Measurements from ENCODE around the gene CARD11.

Gene CARD11

DNA sequence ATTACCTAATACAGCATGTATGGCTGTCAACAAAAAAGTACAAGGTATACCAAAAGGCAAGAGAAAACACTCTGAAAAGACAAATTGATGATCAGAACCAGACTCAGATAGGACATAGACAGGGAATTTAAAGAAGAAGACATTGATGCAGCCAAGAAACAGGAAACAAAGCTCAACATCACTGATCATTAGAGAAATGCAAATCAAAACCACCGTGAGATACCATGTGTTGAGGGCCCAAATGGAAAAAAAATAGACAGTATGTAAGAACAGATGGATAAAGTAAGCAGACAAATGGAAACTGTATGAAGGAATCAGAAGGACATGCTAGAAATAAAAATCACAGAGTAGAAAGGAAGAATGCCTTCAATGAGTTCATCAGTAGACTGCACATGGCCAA, 23.3 kb downstream of the CARD11 start:
- no peak for DNase-seq (ENCODE audit: low spot score)

- no peak for DNase-seq (ENCODE audit: low spot score)
Measured at GRCh38 chr7:3019801-3020200, 23.9 kb downstream of the CARD11 start.

- DNase-seq (ENCODE audit: low spot score): no peak
Measured at GRCh38 chr7:3013975-3014792, 29.5 kb downstream of the CARD11 start.

GRCh38 chr7:3011211-3011852, 32.3 kb downstream of the CARD11 start:
- DNase-seq (ENCODE audit: low spot score): no peak

DNA sequence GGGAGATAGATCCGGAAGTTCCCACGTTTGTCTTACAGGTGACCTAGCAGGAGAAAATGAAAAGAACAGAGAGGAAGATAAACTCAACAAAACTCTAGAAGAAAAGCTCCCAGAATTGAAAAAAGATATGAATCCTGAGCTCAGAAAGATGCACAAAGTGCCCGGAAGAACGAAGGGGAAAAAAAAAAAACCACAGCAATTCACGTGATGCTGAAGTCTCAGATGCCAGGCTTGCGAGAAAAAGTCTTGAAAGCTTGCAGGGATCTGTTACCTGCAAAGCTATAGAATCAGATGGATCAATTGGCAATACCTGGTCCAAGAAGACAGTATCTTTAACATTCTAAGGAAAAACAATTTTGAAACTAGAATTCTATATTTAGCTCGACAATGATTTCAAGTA, 33.5 kb downstream of the CARD11 start:
- no peak for DNase-seq (ENCODE audit: low spot score)

DNA sequence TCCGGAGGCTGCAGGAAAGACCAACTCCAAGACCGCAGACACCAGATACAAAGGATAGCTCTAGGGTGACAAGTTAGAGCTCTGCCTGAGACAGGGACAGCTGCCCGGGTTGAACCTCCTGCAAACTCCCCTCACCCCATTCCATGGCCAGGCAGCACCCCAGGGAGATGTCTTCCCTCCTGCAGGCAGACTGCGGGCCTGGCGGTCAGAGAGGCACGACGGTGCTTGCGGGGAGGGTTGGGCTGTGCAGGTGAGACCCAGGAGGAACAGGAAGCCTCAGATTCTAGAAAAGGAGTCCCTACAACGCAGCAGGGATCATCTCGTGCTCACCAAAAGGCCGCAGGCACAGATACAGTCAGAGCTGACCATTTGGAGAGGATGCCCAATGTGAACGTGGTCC, 34.6 kb downstream of the CARD11 start:
- DNase-seq (ENCODE audit: low spot score): no peak

DNA sequence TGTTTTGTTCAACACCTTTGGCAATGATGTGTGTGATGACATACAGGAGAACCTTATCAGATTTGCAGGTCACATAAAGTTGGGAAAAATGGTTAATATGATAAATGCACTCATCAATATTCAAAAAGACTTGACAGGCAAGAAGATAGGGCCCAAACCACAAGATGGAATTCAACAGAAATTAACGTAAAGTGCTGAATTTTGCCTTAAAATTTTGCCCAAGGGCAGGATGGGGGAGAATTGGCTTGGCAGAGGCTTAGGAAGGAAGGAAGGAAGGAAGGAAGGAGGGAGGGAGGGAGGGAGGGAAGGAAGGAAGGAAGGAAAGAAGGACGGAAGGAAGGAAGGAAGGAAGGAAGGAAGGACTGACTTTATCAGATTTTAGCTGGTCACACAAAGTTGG, 35.3 kb downstream of the CARD11 start:
- no peak for DNase-seq (ENCODE audit: low spot score)

DNA sequence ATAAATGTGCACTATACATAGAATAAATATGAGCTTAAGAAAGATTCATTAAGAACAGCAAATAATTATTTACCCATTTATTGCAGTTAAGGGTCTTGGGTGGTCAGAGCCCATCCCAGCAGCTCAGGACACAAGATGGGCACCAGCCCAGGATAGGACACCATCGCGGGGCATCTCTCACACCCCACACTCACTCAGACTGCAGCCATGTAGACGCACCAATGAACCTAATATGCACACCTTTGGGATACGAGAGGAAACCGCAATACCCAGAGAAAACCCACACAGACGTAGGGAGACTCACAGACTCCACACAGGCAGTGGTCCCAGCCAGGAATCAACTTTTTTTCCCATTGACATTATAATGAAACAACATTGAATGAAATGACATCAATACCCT, 36.0 kb downstream of the CARD11 start:
- no peak for DNase-seq (ENCODE audit: low spot score)

DNA sequence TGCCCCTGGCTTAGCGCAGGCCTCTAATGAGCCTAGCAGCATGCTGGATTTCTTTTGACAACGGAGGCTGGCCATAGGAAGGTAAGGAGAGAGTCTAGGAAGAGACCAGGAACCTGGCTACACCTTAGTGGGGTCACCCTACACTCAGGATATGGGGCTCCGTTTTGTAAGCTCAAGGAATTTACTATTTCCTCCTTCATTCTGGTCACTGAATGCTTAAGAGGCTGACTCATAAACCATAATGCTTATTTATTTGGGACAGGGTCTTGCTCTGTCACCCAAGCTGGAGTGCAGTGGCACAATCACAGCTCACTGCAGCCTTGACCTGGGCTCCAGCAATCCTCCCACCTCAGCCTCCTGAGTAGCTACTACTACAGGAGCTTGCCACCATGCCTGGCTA, 38.4 kb downstream of the CARD11 start:
- no peak for DNase-seq (ENCODE audit: low spot score)

- no peak for DNase-seq (ENCODE audit: low spot score)
Measured at GRCh38 chr7:3003936-3004335, 39.7 kb downstream of the CARD11 start.

- DNase-seq (ENCODE audit: low spot score): no peak
Measured at GRCh38 chr7:3002631-3003030, 41.0 kb downstream of the CARD11 start.

GRCh38 chr7:3000566-3000965, 43.1 kb downstream of the CARD11 start:
- DNase-seq (ENCODE audit: low spot score): no peak

DNA sequence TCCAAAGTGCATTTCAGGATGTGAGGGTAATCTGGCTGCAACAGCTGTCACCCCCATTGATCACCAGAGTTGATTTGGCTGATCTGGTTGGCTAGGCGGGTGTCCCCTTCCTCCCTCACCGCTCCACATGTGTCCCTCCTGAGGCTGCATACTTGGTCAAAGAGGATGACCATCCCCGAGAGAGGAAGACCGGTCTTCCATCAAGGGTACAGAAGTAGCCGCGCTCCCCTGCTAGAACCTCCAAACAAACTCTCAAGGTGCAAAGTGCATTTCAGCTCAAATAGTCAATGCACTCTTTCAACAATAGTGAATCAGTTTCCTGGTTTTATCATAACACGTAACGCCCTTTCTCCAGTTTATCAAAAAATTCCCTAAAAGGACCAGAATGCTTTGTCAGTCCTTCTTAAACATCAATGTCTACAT, 44.6 kb downstream of the CARD11 start:
- no peak for DNase-seq (ENCODE audit: low spot score)

- DNase-seq (ENCODE audit: low spot score): no peak
Measured at GRCh38 chr7:2997014-2997413, 46.7 kb downstream of the CARD11 start.

DNA sequence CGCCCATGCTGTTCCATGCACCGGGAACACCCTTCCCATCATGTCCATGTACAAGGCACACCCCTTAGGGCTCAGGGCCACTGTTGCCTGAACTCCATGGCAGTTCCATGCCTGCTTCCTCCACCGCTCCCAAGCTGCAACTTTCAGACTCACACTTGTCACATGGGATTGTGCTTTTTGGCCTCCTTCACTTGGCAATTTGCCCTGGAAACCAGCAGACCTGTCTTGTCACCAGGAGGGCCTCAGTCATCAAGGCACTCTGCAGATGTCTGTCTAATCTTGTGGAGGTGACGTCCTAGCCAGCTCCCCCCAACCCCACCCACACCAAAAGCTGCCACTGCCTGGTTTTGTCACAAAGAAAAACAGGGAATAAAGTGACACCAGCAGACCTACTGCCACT, 47.5 kb downstream of the CARD11 start:
- no peak for DNase-seq (ENCODE audit: low spot score)

DNA sequence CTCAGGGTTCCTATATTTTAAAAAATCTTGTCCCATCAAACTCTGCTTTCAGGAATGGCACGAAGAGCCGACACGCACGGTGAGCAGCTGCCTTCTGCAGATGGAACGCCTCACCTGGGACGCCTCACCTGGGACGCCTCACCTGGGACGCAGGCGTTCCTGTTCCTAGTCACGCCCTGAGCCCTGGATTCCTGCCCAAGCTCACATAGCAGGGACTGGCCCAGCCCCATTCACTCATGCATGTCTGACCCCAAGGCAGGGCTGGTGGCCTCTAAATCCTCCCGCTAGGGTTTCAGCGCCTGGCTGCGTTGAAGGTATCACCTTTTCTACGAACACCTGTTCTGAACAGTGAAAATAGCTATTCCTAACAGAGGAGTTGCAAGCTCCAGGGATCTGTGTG, 49.8 kb downstream of the CARD11 start:
- no peak for DNase-seq (ENCODE audit: low spot score)

- DNase-seq (ENCODE audit: low spot score): no peak
Measured at GRCh38 chr7:2993396-2993795, 50.3 kb downstream of the CARD11 start.

GRCh38 chr7:2990949-2991470, 52.7 kb downstream of the CARD11 start:
- no peak for DNase-seq (ENCODE audit: low spot score)

DNA sequence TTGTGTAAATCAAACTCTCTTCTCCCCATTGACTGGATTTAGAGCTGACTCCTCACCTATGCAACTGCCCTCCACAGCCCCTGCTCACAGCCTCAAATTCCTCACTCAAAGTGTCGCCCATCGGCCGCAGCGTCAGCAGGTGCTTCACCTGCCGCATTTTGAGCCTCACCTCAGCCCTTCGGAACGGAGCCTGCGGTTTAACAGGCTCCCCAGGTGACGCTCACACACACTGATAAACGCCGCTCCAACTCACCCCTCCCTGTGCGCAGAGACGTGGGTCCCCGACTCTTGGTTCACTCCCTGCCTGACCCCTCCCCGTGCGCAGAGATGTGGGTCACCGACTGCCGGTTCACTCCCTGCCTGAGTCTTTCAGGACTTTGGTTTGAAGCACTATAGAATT, 57.1 kb downstream of the CARD11 start:
- DNase-seq (ENCODE audit: low spot score): no peak

DNA sequence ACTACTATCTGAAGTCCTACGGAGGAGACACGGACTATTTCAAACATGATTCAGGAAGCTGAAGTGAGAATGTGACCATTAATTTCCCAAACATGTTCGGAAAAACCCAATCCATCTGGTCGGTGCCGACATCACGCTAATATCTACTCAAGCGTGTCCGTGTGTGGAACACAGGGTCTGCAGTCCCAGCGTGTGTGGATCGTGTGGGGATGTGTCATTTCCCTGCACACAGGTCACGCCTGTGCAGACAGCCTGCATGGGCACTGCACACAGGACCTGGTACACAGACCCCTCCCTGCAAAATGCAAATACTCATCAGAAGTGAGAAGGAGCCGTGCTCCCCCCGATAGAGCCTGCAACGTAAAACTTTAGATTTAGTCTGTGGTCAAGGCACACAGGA, 57.8 kb downstream of the CARD11 start:
- no peak for DNase-seq (ENCODE audit: low spot score)

DNA sequence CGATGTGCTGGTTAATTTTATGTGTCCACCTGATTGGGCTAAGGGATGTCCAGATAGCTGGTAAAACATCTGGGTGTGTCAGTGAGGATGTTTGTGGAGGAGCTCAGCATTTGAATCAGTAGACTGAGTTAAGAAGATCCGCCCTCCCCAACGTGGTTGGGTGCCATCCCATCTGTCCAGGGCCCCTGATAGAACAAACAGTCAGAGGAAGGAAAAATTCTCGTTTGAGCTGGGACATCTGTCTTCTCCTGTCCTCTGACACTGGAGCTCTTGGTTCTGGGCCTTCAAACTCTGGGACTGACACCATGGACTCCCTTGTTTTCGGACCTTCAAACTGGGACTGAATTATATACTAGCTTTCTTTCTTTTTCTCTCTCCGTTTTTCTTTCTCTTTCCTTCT, 59.6 kb downstream of the CARD11 start:
- no peak for DNase-seq (ENCODE audit: low spot score)

- DNase-seq (ENCODE audit: low spot score): no peak
Measured at GRCh38 chr7:2983586-2983985, 60.1 kb downstream of the CARD11 start.

GRCh38 chr7:2982831-2983230, 60.8 kb downstream of the CARD11 start:
- DNase-seq (ENCODE audit: low spot score): no peak

DNA sequence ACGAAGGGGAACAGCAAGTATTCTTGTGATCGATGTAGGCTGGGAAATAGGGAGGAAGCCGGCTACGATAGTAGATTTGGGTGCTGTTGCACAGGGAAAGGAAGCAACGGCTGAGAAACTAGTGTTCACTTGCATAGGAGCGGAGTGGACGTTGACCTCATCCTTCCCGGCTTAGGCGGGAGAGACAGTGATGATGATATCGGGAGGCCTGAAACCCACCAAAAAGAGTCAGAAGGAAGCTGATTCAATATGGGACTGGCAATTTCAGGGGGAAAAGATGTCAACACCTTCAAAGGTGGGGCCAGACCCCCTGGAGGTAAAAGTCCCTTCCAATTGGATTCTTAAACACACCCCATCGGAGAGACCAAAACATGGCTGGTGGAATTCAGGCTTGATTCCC, 61.3 kb downstream of the CARD11 start:
- DNase-seq (ENCODE audit: low spot score): no peak
